AG08395 (cell line): ENCODE data around the gene PXYLP1.

ENCODE experiments used
- DNase-seq: peaks from one replicate; pipeline ENCODE4 v3.0.0; 2012; ENCODE audit warnings: mixed read lengths, low spot score

The PXYLP1 gene

GRCh38 chr3:141228395-141228794, 3.2 kb upstream of the PXYLP1 start:
- DNase-seq, result no peak

- no peak for DNase-seq
Measured at GRCh38 chr3:141229132-141229531, 2.5 kb upstream of the PXYLP1 start.

- DNase-seq, result no peak
Measured at GRCh38 chr3:141230293-141230692, 1.3 kb upstream of the PXYLP1 start.

- DNase-seq, result no peak
Measured at GRCh38 chr3:141231952-141232823, 563 bp downstream of the PXYLP1 start.

GRCh38 chr3:141233457-141234161, 2.0 kb downstream of the PXYLP1 start:
- DNase-seq, result no peak

GRCh38 chr3:141234283-141234682, 2.7 kb downstream of the PXYLP1 start:
- DNase-seq, result no peak

GRCh38 chr3:141235661-141236171, 4.1 kb downstream of the PXYLP1 start:
- no peak for DNase-seq

GRCh38 chr3:141236361-141236760, 4.7 kb downstream of the PXYLP1 start:
- no peak for DNase-seq

- no peak for DNase-seq
Measured at GRCh38 chr3:141237701-141238521, 6.3 kb downstream of the PXYLP1 start.

- no peak for DNase-seq
Measured at GRCh38 chr3:141239511-141240281, 8.1 kb downstream of the PXYLP1 start.

GRCh38 chr3:141240286-141240685, 8.7 kb downstream of the PXYLP1 start:
- DNase-seq, result no peak

- peak; percentile 34 for DNase-seq
Measured at GRCh38 chr3:141240687-141241615, 9.3 kb downstream of the PXYLP1 start.

- DNase-seq, result peak; percentile 22
Measured at GRCh38 chr3:141241616-141242376, 10.2 kb downstream of the PXYLP1 start.

GRCh38 chr3:141242377-141243092, 10.9 kb downstream of the PXYLP1 start:
- no peak for DNase-seq

- peak; percentile 37 for DNase-seq
Measured at GRCh38 chr3:141243271-141243707, 11.7 kb downstream of the PXYLP1 start.

- no peak for DNase-seq
Measured at GRCh38 chr3:141246224-141246957, 14.8 kb downstream of the PXYLP1 start.

- no peak for DNase-seq
Measured at GRCh38 chr3:141246958-141247301, 15.3 kb downstream of the PXYLP1 start.

- DNase-seq, result no peak
Measured at GRCh38 chr3:141248064-141248463, 16.4 kb downstream of the PXYLP1 start.
